Endothelial cell of umbilical vein (primary cell): ENCODE data around the gene CLEC4M. TPM values are rescaled to one million over a fixed set of nuclear protein-coding genes. Genes with fewer than 3 reads are reported as not detected.

Experiments
- BruUV-seq: library from RNA; stranded (reverse); fragments of 400-500 nt; replicated peaks from 2 replicates; lab custom pipeline; 2021; lab: Mats Ljungman, UMichigan
- CTCF ChIA-PET: fragments of 300-600, 350-600 bp; sonication (Branson Sonifier 250); formaldehyde crosslinking; loops from one replicate; lab custom pipeline; 2021; ENCODE audit warnings: antibody characterized with exemption, inconsistent platforms; lab: Charles Lee
- POLR2A ChIA-PET: fragments of 300-600, 350-600 bp; sonication (Branson Sonifier 250); formaldehyde crosslinking; loops from one replicate; lab custom pipeline; 2021; ENCODE audit warnings: antibody characterized with exemption, inconsistent platforms; lab: Charles Lee
- DNase-seq: peaks from one replicate; pipeline ENCODE4 v3.0.0-alpha.2; 2011; ENCODE audit warnings: low read depth, low spot score
- FAIRE-seq: peaks from 2 replicates; lab custom pipeline; 2011; peaks lifted over from hg19 to GRCh38; lab: Jason Lieb, UNC
- H2AFZ ChIP-seq: 2 replicates; pipeline ENCODE4 v1.6.0; 2012; ENCODE audit warnings: low read depth, low read length, control low read depth, inconsistent platforms
- H3K27ac ChIP-seq: 2 replicates; pipeline ENCODE4 v1.5.1; 2011; ENCODE audit warnings: low read depth, mild to moderate bottlenecking, control low read depth, low read length, moderate library complexity; ENCODE audit not compliant: insufficient read depth
- H3K27me3 ChIP-seq, 2 experiments: 2 replicates each; pipeline versions ENCODE4 v1.6.0 to v1.6.1; 2011; ENCODE audit warnings: low read length in 2 of 2, mixed read lengths in 1 of 2; ENCODE audit not compliant: control insufficient read depth in 2 of 2, insufficient read depth in 2 of 2
- H3K36me3 ChIP-seq, 2 experiments: 2 replicates in 1 of 2; 3 replicates in 1 of 2; pipeline ENCODE4 v1.5.1; 2011; ENCODE audit warnings: low read length in 2 of 2, mild to moderate bottlenecking in 1 of 2, moderate library complexity in 1 of 2; ENCODE audit not compliant: control insufficient read depth in 2 of 2, insufficient read depth in 2 of 2; ENCODE audit errors: extremely low read depth in 1 of 2
- H3K4me1 ChIP-seq: 3 replicates; pipeline ENCODE4 v1.5.1; 2011; ENCODE audit warnings: mild to moderate bottlenecking, low read length; ENCODE audit not compliant: control insufficient read depth, insufficient read depth; ENCODE audit errors: extremely low read depth
- H3K4me2 ChIP-seq: 2 replicates; pipeline ENCODE4 v1.6.1; 2011; ENCODE audit warnings: low read length, control low read depth, mixed read lengths; ENCODE audit not compliant: insufficient read depth
- H3K4me3 ChIP-seq, 3 experiments: fragments of 200-600 bp in 1 of 3; sonication (generic), shearing (Covaris generic) in 1 of 3; replicated peaks in 1 of 3; 2 replicates each; pipeline ENCODE4 v1.5.1; 2011 to 2016; ENCODE audit warnings: control low read depth in 3 of 3, low read length in 3 of 3, mild to moderate bottlenecking in 2 of 3, inconsistent platforms in 1 of 3, low read depth in 1 of 3, moderate library complexity in 1 of 3; ENCODE audit not compliant: insufficient read depth in 1 of 3
- H3K79me2 ChIP-seq: 2 replicates; pipeline ENCODE4 v1.6.0; 2012; ENCODE audit warnings: low read length, inconsistent platforms; ENCODE audit not compliant: control insufficient read depth, insufficient read depth
- H3K9ac ChIP-seq: replicated peaks from 2 replicates; pipeline ENCODE3; 2011; ENCODE audit warnings: low read length, control low read depth; ENCODE audit not compliant: insufficient read depth; ENCODE audit errors: extremely low read depth
- H3K9me1 ChIP-seq: replicated peaks from 3 replicates; pipeline ENCODE4 v1.6.0; 2011; ENCODE audit warnings: mild to moderate bottlenecking, low read length; ENCODE audit not compliant: control insufficient read depth, insufficient read depth; ENCODE audit errors: extremely low read depth
- H3K9me3 ChIP-seq: replicated peaks from 2 replicates; pipeline ENCODE4 v1.5.1; 2012; ENCODE audit warnings: low read length, inconsistent platforms; ENCODE audit not compliant: control insufficient read depth, insufficient read depth
- H4K20me1 ChIP-seq: replicated peaks from 2 replicates; pipeline ENCODE3; 2011; ENCODE audit warnings: mild to moderate bottlenecking, low read length; ENCODE audit not compliant: control insufficient read depth, insufficient read depth; ENCODE audit errors: extremely low read depth
- CTCF ChIP-seq, 2 donors: IDR thresholded peaks; 1 replicate in 1 of 2; 2 replicates in 1 of 2; pipeline ENCODE4 v1.5.1; 2011; ENCODE audit warnings: low read length in 2 of 2, mild to moderate bottlenecking in 2 of 2, moderate library complexity in 2 of 2, control low read depth in 1 of 2, inconsistent platforms in 1 of 2, low read depth in 1 of 2; ENCODE audit not compliant: insufficient read depth in 1 of 2; ENCODE audit errors: extremely low read depth in 1 of 2
- EZH2 ChIP-seq: IDR thresholded peaks from 2 replicates; pipeline ENCODE4 v1.6.1; 2012; ENCODE audit warnings: borderline replicate concordance, low read depth, mild to moderate bottlenecking, moderate library complexity, low read length, inconsistent platforms; ENCODE audit not compliant: severe bottlenecking
- FOS ChIP-seq: IDR thresholded peaks from 2 replicates; pipeline ENCODE4 v1.6.1; 2011; ENCODE audit warnings: mild to moderate bottlenecking, low read length, moderate library complexity, borderline replicate concordance; ENCODE audit not compliant: insufficient read depth
- GATA2 ChIP-seq: IDR thresholded peaks from 2 replicates; pipeline ENCODE4 v1.7.0; 2011; ENCODE audit warnings: low read depth, mild to moderate bottlenecking, moderate library complexity, mixed read lengths, low read length; ENCODE audit not compliant: insufficient read length, insufficient read depth
- JUN ChIP-seq: IDR thresholded peaks from 2 replicates; pipeline ENCODE4 v1.6.1; 2011; ENCODE audit warnings: borderline replicate concordance, low read depth; ENCODE audit not compliant: insufficient read length, insufficient read depth
- MYC ChIP-seq: IDR thresholded peaks from one replicate; pipeline ENCODE4 v1.6.1; 2011; ENCODE audit warnings: mild to moderate bottlenecking, low read depth, low read length
- POLR2A ChIP-seq: IDR thresholded peaks from 2 replicates; pipeline ENCODE4 v1.6.1; 2012; ENCODE audit warnings: low read depth, mild to moderate bottlenecking, control low read depth, low read length
- POLR2AphosphoS5 ChIP-seq: IDR thresholded peaks from 2 replicates; pipeline ENCODE4 v1.6.1; 2012; ENCODE audit warnings: low read depth, mild to moderate bottlenecking, control low read depth, low read length, moderate library complexity; ENCODE audit not compliant: insufficient read depth
- dilution Hi-C: fragments of 300-500 bp; cut with MboI; formaldehyde crosslinking; loops from one replicate; pipeline ENCODE4 v1.15.0; 2019; ENCODE audit warnings: low sequenced_read_pairs; ENCODE audit not compliant: extremely low pct_ligation_motif_present
- intact Hi-C: fragments of 100-400 bp; cut with micrococcal nuclease; formaldehyde crosslinking; loops from one replicate; pipeline ENCODE4 v1.10.0; 2022
- polyA plus RNA-seq, 4 experiments: library from polyadenylated mRNA; depleted of rRNA in 3 of 4; stranded (reverse) in 3 of 4; unstranded in 1 of 4; fragments of >200 nt; gene quantifications; 2 replicates each; pipeline versions ENCODE4 v1.2.1 to v1.2.3, GENCODE V29; 2011 to 2012; ENCODE audit warnings: missing spikeins in 1 of 4
- total RNA-seq: library from RNA; stranded (reverse); gene quantifications from 2 replicates; pipeline ENCODE4 v1.2.3, GENCODE V29; 2021
- TF ChIP-seq, protein P1 (sequence below): IDR thresholded peaks from 2 replicates; pipeline ENCODE4 v1.6.1; 2011; ENCODE audit not compliant: insufficient read depth, insufficient read length

The CLEC4M gene
- total and polyA plus RNA-seq, 2 donors (not counting 3 experiments of a cell fraction or from before 2014, with no cell fraction given): 0.46 to 1.0 TPM

DNA sequence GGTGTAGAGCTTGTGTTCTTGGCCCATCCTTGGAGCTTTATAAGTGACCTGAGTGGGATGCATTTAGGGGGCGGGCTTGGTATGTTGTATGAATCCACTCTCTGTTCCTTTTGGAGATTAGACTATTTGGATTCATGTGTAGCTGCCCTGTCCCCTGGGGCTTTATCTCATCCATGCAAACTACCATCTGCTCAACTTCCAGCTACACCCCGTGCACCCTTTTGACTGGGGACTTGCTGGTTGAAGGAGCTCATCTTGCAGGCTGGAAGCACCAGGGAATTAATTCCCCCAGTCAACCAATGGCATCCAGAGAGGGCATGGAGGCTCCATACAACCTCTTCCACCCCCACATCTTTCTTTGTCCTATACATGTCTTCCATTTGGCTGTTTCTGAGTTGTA, 6.1 kb downstream of the CLEC4M start:
- intact Hi-C loops (no loop called here), dilution Hi-C loops (no loop called here)
- FAIRE-seq (no peak), DNase-seq (no peak)
- TF ChIP-seq POLR2A (no peak), FOS (no peak), MYC (no peak)
- no peaks in the 10 kb centered on the region for H3K4me1 ChIP-seq
- no peaks in the 10 kb centered on the region for H3K36me3 ChIP-seq
- H3K9me1 ChIP-seq: no peaks in the 10 kb centered on the region
- H3K4me3 ChIP-seq: no peak overlapping the region
- no peaks in the 10 kb centered on the region for H3K9me3 ChIP-seq
- CTCF ChIA-PET: interaction anchor here (0.9 kb wide), 1 partner anchor 30 kb away, joined by 3 read pairs; no protein-coding TSS in a partner anchor
- H2AFZ ChIP-seq: no peak overlapping the region
- POLR2A ChIA-PET: no interaction called here
- H3K27me3 ChIP-seq: no peaks in the 10 kb centered on the region
- no TSS peak for BruUV-seq
- H3K79me2 ChIP-seq: no peaks in the 10 kb centered on the region
- no peaks in the 10 kb centered on the region for H4K20me1 ChIP-seq
- no peak overlapping the region for H3K9ac ChIP-seq
- no peak overlapping the region for H3K4me2 ChIP-seq
- H3K27ac ChIP-seq: no peak overlapping the region

DNA sequence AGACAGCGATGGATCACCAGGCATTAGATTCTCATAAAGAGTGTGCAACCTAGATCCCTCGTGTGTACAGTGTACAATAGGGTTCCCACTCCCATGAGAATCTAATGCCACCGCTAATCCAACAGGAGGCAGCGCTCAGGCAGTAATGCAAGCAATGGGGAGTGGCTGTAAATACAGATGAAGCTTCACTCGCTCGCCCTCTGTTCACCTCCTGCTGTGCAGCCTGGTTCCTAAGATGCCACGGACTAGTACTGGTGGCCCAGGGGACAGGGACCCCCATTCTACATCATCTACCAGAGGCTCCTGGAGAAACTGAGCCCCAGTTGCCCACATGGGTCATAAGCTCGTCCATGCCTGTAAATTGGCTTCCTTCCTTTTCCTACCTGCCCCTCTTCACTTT, 8.0 kb downstream of the CLEC4M start:
- H3K9me1 ChIP-seq: no peaks in the 10 kb centered on the region
- no peak overlapping the region for H3K27ac ChIP-seq
- H3K27me3 ChIP-seq: no peaks in the 10 kb centered on the region
- no peaks in the 10 kb centered on the region for H4K20me1 ChIP-seq
- H3K4me2 ChIP-seq: no peak overlapping the region
- FAIRE-seq (no peak), DNase-seq (no peak)
- intact Hi-C loops (no loop called here), dilution Hi-C loops (no loop called here)
- no peaks in the 10 kb centered on the region for H3K79me2 ChIP-seq
- TF ChIP-seq FOS (no peak), EZH2 (no peak), POLR2A (no peak), JUN (no peak), GATA2 (no peak), CTCF (IDR thresholded peaks at IDR 0.05; ENCODE audit: extremely low read depth in 1 of 2, insufficient read depth in 1 of 2, low read depth in 1 of 2, low read length in 2 of 2) (no peak), POLR2AphosphoS5 (no peak), MYC (no peak)
- TF ChIP-seq, protein P1, sequence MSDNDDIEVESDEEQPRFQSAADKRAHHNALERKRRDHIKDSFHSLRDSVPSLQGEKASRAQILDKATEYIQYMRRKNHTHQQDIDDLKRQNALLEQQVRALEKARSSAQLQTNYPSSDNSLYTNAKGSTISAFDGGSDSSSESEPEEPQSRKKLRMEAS: no peak
- no peak overlapping the region for H3K4me3 ChIP-seq
- no peak overlapping the region for H3K9ac ChIP-seq
- H3K36me3 ChIP-seq: no peaks in the 10 kb centered on the region
- POLR2A ChIA-PET: interaction anchor here (0.5 kb wide), 1 partner anchor 672 kb away, joined by 6 read pairs; no protein-coding TSS in a partner anchor
- H3K9me3 ChIP-seq: no peaks in the 10 kb centered on the region
- no TSS peak for BruUV-seq
- CTCF ChIA-PET: interaction anchor here (0.6 to 1.0 kb wide), 5 partner anchors 11 to 29 kb away, joined by 3 read pairs; no protein-coding TSS in a partner anchor
- H3K4me1 ChIP-seq: no peaks in the 10 kb centered on the region
- H2AFZ ChIP-seq: no peak overlapping the region
